Right renal pelvis (tissue), 4 donors: ENCODE results near the gene ELANE. TPM values are rescaled to one million over a fixed set of nuclear protein-coding genes. Genes with fewer than 3 reads are reported as not detected.
"Not testable (repeated sequence)": the region's sequence is repeated elsewhere in the genome, so short reads cannot be mapped to it uniquely, and the experiment has no call there.

ENCODE experiments used
- DNase-seq, 4 donors: peaks; one replicate each; pipeline ENCODE4 v3.0.0-alpha.2; 2013; ENCODE audit warnings: low read depth in 4 of 4, low spot score in 3 of 4, missing footprints in 1 of 4
- polyA plus RNA-seq, 4 donors: library from polyadenylated mRNA; unstranded; fragments of 120-200 nt; gene quantifications; one replicate each; pipeline ENCODE4 v1.2.1, GENCODE V29; 2013; ENCODE audit not compliant: insufficient read length in 4 of 4

The ELANE gene
- polyA plus RNA-seq, 4 donors = 0.18 to 0.96 (median 0.64) TPM; not detected in 1

- no peak for DNase-seq
These were observed 23.3 kb downstream of the ELANE start for GRCh38 chr19:875265-875879.

- DNase-seq = no peak
These were observed 24.0 kb downstream of the ELANE start for GRCh38 chr19:876089-876488.

- DNase-seq = no peak
These were observed 24.7 kb downstream of the ELANE start for GRCh38 chr19:876780-877314.

GRCh38 chr19:877992-878660, 26.0 kb downstream of the ELANE start:
- not testable (repeated sequence) for DNase-seq

GRCh38 chr19:878751-879561, 26.9 kb downstream of the ELANE start:
- DNase-seq = not testable (repeated sequence)

- DNase-seq = no peak
These were observed 27.8 kb downstream of the ELANE start for GRCh38 chr19:879711-880438.

GRCh38 chr19:881385-882071, 29.4 kb downstream of the ELANE start:
- DNase-seq = no peak

GRCh38 chr19:882871-883497, 30.9 kb downstream of the ELANE start:
- no peak for DNase-seq

GRCh38 chr19:883661-884211, 31.6 kb downstream of the ELANE start:
- DNase-seq = no peak

GRCh38 chr19:884420-885211, 32.5 kb downstream of the ELANE start:
- DNase-seq = no peak

- no peak for DNase-seq
These were observed 33.6 kb downstream of the ELANE start for GRCh38 chr19:885536-886224.

GRCh38 chr19:887072-887471, 35.0 kb downstream of the ELANE start:
- no peak for DNase-seq

GRCh38 chr19:887599-887998, 35.5 kb downstream of the ELANE start:
- no peak for DNase-seq

- no peak for DNase-seq
These were observed 36.7 kb downstream of the ELANE start for GRCh38 chr19:888581-889385.

GRCh38 chr19:889662-890295, 37.7 kb downstream of the ELANE start:
- DNase-seq = no peak

- no peak for DNase-seq
These were observed 38.7 kb downstream of the ELANE start for GRCh38 chr19:890831-891230.
